Measurements from ENCODE around the gene SULT2A1.

DNA sequence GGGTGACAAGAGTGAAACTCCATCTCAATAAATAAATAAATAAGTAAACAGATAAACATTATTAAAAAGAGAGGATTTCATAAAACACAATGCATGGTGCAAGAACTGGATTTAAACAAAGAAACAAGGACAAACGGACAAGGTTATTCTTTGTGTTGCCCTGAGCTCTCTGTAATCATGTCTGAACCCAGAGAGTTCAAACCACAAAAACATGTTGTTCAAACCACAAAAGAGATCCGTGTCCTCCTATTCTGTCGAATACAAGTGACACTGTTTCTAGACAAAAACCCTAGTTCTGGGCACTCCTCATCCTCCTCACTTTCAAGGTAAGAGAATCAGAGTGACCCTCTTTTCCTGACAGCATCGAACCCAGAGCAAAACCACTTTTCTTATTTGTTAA lies 31.7 kb downstream of the SULT2A1 start:
- TF ChIP-seq, protein P1, sequence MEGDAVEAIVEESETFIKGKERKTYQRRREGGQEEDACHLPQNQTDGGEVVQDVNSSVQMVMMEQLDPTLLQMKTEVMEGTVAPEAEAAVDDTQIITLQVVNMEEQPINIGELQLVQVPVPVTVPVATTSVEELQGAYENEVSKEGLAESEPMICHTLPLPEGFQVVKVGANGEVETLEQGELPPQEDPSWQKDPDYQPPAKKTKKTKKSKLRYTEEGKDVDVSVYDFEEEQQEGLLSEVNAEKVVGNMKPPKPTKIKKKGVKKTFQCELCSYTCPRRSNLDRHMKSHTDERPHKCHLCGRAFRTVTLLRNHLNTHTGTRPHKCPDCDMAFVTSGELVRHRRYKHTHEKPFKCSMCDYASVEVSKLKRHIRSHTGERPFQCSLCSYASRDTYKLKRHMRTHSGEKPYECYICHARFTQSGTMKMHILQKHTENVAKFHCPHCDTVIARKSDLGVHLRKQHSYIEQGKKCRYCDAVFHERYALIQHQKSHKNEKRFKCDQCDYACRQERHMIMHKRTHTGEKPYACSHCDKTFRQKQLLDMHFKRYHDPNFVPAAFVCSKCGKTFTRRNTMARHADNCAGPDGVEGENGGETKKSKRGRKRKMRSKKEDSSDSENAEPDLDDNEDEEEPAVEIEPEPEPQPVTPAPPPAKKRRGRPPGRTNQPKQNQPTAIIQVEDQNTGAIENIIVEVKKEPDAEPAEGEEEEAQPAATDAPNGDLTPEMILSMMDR (IDR thresholded peaks at IDR 0.05; ENCODE audit: insufficient read depth, low read length, poor library complexity, severe bottlenecking) = no peak
- no peak for TF ChIP-seq EZH2phosphoT487 (conservative IDR thresholded peaks at IDR 0.05; ENCODE audit: low read length)

All from SU-DHL-6 (cell line).